ENCODE data around the gene COX15.
"Not testable (repeated sequence)": the region's sequence is repeated elsewhere in the genome, so short reads cannot be mapped to it uniquely, and the experiment has no call there.

The COX15 gene

DNA sequence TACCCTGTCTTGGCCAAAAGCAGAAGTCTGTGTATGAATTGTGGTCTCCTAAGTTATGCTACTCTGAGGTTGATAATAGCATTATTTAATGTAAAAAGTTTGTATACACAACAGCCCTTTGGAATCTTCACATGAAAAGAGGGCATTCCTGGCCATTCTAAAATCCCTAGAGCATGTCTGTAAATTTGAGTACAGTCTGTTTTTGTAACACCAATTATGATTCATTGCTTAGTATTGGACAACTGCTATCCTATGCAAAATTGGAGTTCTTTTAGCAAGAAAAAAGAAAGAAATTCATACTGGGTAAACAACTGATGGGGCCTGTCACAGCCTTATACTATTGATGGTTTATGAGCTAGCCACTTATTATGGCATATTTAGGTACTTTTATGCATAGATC, 10.3 kb upstream of the COX15 start:
- in situ Hi-C loops (cut with MboI; ENCODE audit: low sequenced_read_pairs), result no loop called here

DNA sequence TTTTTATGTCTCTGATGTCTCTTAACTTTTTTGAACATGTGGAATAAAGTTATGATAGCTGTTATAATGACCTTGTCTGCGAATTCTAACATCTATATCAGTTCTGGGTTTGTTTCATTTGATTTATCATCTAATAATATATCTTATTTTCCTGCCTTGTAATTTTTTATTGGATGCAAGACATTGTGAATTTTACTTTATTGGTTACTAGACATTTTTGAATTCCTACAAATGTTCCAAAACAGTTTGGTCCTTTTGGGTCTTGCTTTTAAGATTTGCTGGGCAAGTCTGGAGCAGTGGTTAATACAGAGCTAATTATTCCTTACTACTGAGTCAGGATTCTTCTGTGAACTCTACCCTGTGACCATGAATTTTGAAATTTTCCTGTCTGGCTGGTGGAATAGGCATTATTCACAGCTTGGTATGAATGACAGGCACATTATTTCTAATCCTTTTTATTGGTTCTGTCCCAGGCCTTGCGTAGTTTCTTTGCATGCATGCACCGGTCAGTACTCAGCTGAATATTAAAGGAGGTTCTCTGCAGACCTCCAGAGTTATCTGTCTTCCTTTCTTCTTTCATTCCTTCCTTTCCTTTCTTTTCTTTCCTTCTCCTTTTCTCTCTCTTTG, 9.1 kb upstream of the COX15 start:
- in situ Hi-C loops (cut with MboI; ENCODE audit: low sequenced_read_pairs), result no loop called here

GRCh38 chr10:99740260-99740659, 8.3 kb upstream of the COX15 start:
- in situ Hi-C loops (cut with MboI; ENCODE audit: low sequenced_read_pairs), result no loop called here

- in situ Hi-C loops (cut with MboI; ENCODE audit: low sequenced_read_pairs), result not testable (repeated sequence)
Measured at GRCh38 chr10:99734111-99734510, 2.2 kb upstream of the COX15 start.

- in situ Hi-C loops (cut with MboI; ENCODE audit: low sequenced_read_pairs), result no loop called here
Measured at GRCh38 chr10:99733366-99733765, 1.4 kb upstream of the COX15 start.

- in situ Hi-C loops (cut with MboI; ENCODE audit: low sequenced_read_pairs), result no loop called here
Measured at GRCh38 chr10:99731306-99732032, 458 bp downstream of the COX15 start.

GRCh38 chr10:99730026-99730425, 1.9 kb downstream of the COX15 start:
- in situ Hi-C loops (cut with MboI; ENCODE audit: low sequenced_read_pairs), result no loop called here

DNA sequence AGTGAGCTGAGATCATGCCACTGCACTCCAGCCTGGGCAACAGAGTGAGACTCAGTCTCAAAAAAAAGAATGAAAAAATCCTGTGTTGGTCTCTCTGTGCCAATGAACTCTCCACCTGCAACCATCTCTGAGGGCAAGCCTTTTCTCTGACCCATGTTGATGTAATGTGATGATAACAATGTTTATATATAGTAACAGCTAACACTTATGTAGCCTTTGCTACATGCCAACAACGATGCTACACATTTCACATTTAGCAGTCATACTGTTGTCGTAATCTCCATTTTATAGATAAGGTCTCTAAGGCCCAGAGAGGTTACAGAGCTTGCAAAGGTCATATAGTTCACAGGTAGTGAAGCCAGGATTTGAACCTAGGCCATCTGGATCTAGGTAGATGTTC, 11.5 kb downstream of the COX15 start:
- in situ Hi-C loops (cut with MboI; ENCODE audit: low sequenced_read_pairs), result loop anchor here (25.0 kb wide), 1 partner anchor 283 kb away; the partner anchor contains the start of gene GOT1

GRCh38 chr10:99714446-99714845, 17.5 kb downstream of the COX15 start:
- in situ Hi-C loops (cut with MboI; ENCODE audit: low sequenced_read_pairs), result loop anchor here (25.0 kb wide), 1 partner anchor 277 kb away; the partner anchor contains the start of gene GOT1

- in situ Hi-C loops (cut with MboI; ENCODE audit: low sequenced_read_pairs), result loop anchor here (25.0 kb wide), 1 partner anchor 274 kb away; the partner anchor contains the start of gene GOT1
Measured at GRCh38 chr10:99711129-99711719, 20.7 kb downstream of the COX15 start.

- in situ Hi-C loops (cut with MboI; ENCODE audit: low sequenced_read_pairs), result loop anchor here (25.0 kb wide), 1 partner anchor 272 kb away; the partner anchor contains the start of gene GOT1
Measured at GRCh38 chr10:99709480-99710229, 22.3 kb downstream of the COX15 start.

GRCh38 chr10:99708428-99709012, 23.4 kb downstream of the COX15 start:
- in situ Hi-C loops (cut with MboI; ENCODE audit: low sequenced_read_pairs), result loop anchor here (25.0 kb wide), 1 partner anchor 271 kb away; the partner anchor contains the start of gene GOT1

DNA sequence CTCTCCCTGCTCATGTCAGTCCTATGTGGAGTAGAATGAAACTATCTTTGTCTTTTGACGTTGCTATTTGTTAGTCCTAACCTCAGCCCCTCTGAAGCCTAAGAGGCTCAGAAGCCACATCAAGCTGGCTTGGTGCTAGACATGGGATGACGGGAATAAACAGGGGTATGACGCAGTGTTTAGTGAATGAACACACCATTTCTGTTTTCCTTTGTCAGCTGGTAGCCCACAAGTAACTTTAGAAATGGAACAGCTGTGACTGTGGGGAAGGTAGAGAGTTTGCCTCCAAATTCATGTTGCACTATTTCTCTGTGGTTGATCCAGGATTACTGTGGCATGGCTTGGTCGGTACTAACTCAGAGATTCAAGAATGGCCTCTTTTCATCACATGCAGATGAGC, 31.3 kb downstream of the COX15 start:
- in situ Hi-C loops (cut with MboI; ENCODE audit: low sequenced_read_pairs), result loop anchor here (25.0 kb wide), 1 partner anchor 263 kb away; the partner anchor contains the start of gene GOT1

- in situ Hi-C loops (cut with MboI; ENCODE audit: low sequenced_read_pairs), result no loop called here
Measured at GRCh38 chr10:99698504-99699080, 33.3 kb downstream of the COX15 start.

DNA sequence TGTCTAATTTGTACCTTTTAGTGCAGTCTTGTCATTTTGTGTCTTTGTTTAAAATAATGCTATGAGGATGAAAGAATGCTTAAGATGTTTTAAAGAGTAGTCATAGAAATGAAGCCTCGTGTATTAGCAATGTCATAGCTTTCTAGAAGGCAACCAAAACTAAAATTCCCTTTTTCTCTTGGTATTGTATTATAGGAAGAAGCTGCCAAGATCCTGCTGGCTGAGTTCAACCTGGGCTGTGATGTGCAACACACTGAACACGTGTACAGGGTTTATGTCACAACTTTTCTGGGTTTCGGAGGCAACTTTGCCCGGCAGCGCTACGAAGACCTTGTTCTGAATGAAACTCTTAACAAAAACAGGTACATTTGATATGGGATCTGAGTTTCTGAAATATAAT, 36.2 kb downstream of the COX15 start:
- in situ Hi-C loops (cut with MboI; ENCODE audit: low sequenced_read_pairs), result no loop called here

- in situ Hi-C loops (cut with MboI; ENCODE audit: low sequenced_read_pairs), result no loop called here
Measured at GRCh38 chr10:99693933-99694583, 37.9 kb downstream of the COX15 start.

DNA sequence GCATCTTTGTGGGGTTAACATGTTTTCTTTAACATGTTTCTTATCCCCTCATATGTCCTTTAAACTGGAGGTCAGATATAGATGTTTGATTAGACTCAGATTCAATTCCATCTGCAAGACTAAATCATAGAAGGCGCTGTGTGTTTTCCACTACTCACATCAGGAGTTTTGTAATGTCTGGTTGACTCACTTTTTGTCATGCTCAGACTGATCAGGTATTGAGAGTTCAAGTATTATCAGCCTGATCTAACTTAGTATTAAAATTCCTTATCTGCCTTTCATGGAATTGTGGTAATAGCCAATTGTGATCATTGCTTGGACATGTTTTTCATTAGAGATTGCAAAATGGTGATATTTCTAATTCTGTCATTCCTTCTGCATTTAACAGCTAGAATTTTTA, 42.5 kb downstream of the COX15 start:
- in situ Hi-C loops (cut with MboI; ENCODE audit: low sequenced_read_pairs), result no loop called here

DNA sequence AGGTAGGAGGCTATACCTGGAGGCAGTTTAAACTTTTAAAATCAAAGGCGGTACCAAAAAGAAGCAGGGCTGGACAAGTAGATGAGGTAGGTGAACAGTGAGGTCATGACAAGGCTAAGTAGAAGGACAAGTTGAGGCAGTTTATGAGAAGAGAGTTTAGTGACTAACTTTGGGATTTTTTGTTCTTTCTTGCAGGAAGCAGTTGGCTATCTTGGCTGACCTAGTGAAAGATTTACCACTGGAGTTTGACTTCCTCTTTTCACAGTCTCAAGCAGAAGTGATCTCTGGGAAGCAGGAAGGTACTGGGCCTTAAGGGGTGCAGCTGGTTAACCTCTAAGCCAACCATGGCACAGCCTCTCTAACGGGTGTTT, 46.3 kb downstream of the COX15 start:
- in situ Hi-C loops (cut with MboI; ENCODE audit: low sequenced_read_pairs), result no loop called here

- in situ Hi-C loops (cut with MboI; ENCODE audit: low sequenced_read_pairs), result no loop called here
Measured at GRCh38 chr10:99682752-99683151, 49.2 kb downstream of the COX15 start.

All from HL-60/S4 treated with retinoic acid at 250 ng/mL for 4 days and 3 days (cell line).